HEK293 (cell line): ENCODE data around the gene LRRC8B.

ENCODE experiments used
- CTCF ChIA-PET: fragments of 350-600 bp; formaldehyde crosslinking; extraction: SDS; loops from one replicate; lab custom pipeline; 2021; ENCODE audit warnings: antibody characterized with exemption; lab: Yijun Ruan, JAX
- POLR2A ChIA-PET: fragments of 300-600 bp; formaldehyde crosslinking; extraction: SDS; loops from one replicate; lab custom pipeline; 2020; ENCODE audit warnings: antibody characterized with exemption, inconsistent platforms; lab: Yijun Ruan, JAX
- H3K27ac ChIP-seq: fragments of 200-500 bp; sonication (Bioruptor generic); 2 replicates; pipeline ENCODE4 v1.5.1; 2014; ENCODE audit warnings: low read depth, low read length, control low read depth, inconsistent platforms; ENCODE audit errors: extremely low read depth
- H3K36me3 ChIP-seq, 2 experiments: fragments of 200-500 bp in 1 of 2; sonication (Bioruptor generic) in 1 of 2; 1 replicate in 1 of 2; 2 replicates in 1 of 2; pipeline ENCODE4 v1.5.1; 2014 to 2017; ENCODE audit warnings: inconsistent platforms in 2 of 2, low read length in 2 of 2; ENCODE audit not compliant: control insufficient read depth in 2 of 2, insufficient read depth in 1 of 2
- H3K4me1 ChIP-seq: fragments of 200-500 bp; sonication (Bioruptor generic); 2 replicates; pipeline ENCODE4 v1.5.1; 2014; ENCODE audit warnings: mild to moderate bottlenecking, low read length, inconsistent platforms; ENCODE audit not compliant: control insufficient read depth, insufficient read depth
- H3K4me3 ChIP-seq: 2 replicates; pipeline ENCODE4 v1.5.1; 2011; ENCODE audit warnings: low read depth, mild to moderate bottlenecking, control low read depth, low read length, moderate library complexity
- H3K9me3 ChIP-seq: fragments of 200-500 bp; sonication (Bioruptor generic); 2 replicates; pipeline ENCODE4 v1.5.1; 2014; ENCODE audit warnings: low read depth, low read length, inconsistent platforms; ENCODE audit not compliant: control insufficient read depth, insufficient read depth
- ATF2 ChIP-seq: fragments of 450-650 bp; formaldehyde crosslinking; IDR thresholded peaks from 2 replicates; pipeline ENCODE4 v1.5.1; 2016; ENCODE audit warnings: missing biosample characterization, missing genetic modification characterization, low read depth
- GLI2 ChIP-seq: fragments of 450-650 bp; formaldehyde crosslinking; IDR thresholded peaks from 2 replicates; pipeline ENCODE4; 2017; ENCODE audit warnings: missing biosample characterization, missing genetic modification characterization, low read depth, borderline replicate concordance
- SCRT1 ChIP-seq: fragments of 450-650 bp; formaldehyde crosslinking; IDR thresholded peaks from 2 replicates; pipeline ENCODE4 v1.5.1; 2016; ENCODE audit warnings: missing biosample characterization, missing genetic modification characterization, borderline replicate concordance
- WT1 ChIP-seq: fragments of 450-650 bp; formaldehyde crosslinking; IDR thresholded peaks from 2 replicates; pipeline ENCODE4 v1.5.1; 2016; ENCODE audit warnings: missing biosample characterization, missing genetic modification characterization
- ZBTB1 ChIP-seq: fragments of 450-650 bp; formaldehyde crosslinking; IDR thresholded peaks from 2 replicates; pipeline ENCODE4 v1.5.1; 2016; ENCODE audit warnings: missing biosample characterization, missing genetic modification characterization
- ZBTB20 ChIP-seq: fragments of 450-650 bp; formaldehyde crosslinking; IDR thresholded peaks from 2 replicates; pipeline ENCODE4 v1.5.1; 2016; ENCODE audit warnings: missing biosample characterization, missing genetic modification characterization
- ZBTB21 ChIP-seq: fragments of 450-650 bp; formaldehyde crosslinking; IDR thresholded peaks from 2 replicates; pipeline ENCODE4 v1.5.1; 2017; ENCODE audit warnings: missing biosample characterization, missing genetic modification characterization
- ZFP3 ChIP-seq: fragments of 450-650 bp; formaldehyde crosslinking; IDR thresholded peaks from 2 replicates; pipeline ENCODE4 v1.5.1; 2016; ENCODE audit warnings: low read depth, missing biosample characterization, missing genetic modification characterization
- ZFP41 ChIP-seq: fragments of 450-650 bp; formaldehyde crosslinking; IDR thresholded peaks from 2 replicates; pipeline ENCODE4 v1.5.1; 2016; ENCODE audit warnings: missing biosample characterization, missing genetic modification characterization, borderline replicate concordance
- ZNF2 ChIP-seq: fragments of 450-650 bp; formaldehyde crosslinking; IDR thresholded peaks from 2 replicates; pipeline ENCODE4 v1.5.1; 2016; ENCODE audit warnings: missing biosample characterization, missing genetic modification characterization
- ZNF292 ChIP-seq: fragments of 450-650 bp; formaldehyde crosslinking; IDR thresholded peaks from 2 replicates; pipeline ENCODE4 v1.5.1; 2016; ENCODE audit warnings: low read depth, missing biosample characterization, missing genetic modification characterization, borderline replicate concordance
- ZNF311 ChIP-seq: fragments of 450-650 bp; formaldehyde crosslinking; IDR thresholded peaks from 2 replicates; pipeline ENCODE4 v1.5.1; 2017; ENCODE audit warnings: missing biosample characterization, missing genetic modification characterization, borderline replicate concordance
- ZNF341 ChIP-seq: fragments of 450-650 bp; formaldehyde crosslinking; IDR thresholded peaks from 2 replicates; pipeline ENCODE4; 2016; ENCODE audit warnings: low read depth, missing biosample characterization, missing genetic modification characterization
- ZNF404 ChIP-seq: fragments of 450-650 bp; formaldehyde crosslinking; IDR thresholded peaks from 2 replicates; pipeline ENCODE4 v1.5.1; 2017; ENCODE audit warnings: missing biosample characterization, missing genetic modification characterization
- ZNF544 ChIP-seq: fragments of 450-650 bp; formaldehyde crosslinking; IDR thresholded peaks from 2 replicates; pipeline ENCODE4 v1.5.0; 2017; ENCODE audit warnings: missing biosample characterization, missing genetic modification characterization
- ZNF558 ChIP-seq: fragments of 450-650 bp; formaldehyde crosslinking; IDR thresholded peaks from 2 replicates; pipeline ENCODE4 v1.5.1; 2016; ENCODE audit warnings: missing biosample characterization, missing genetic modification characterization
- ZNF585B ChIP-seq: fragments of 450-650 bp; formaldehyde crosslinking; IDR thresholded peaks from 2 replicates; pipeline ENCODE4 v1.5.1; 2016; ENCODE audit warnings: missing biosample characterization, missing genetic modification characterization
- ZNF707 ChIP-seq: fragments of 450-650 bp; formaldehyde crosslinking; IDR thresholded peaks from 2 replicates; pipeline ENCODE4 v1.5.1; 2016; ENCODE audit warnings: missing biosample characterization, missing genetic modification characterization
- ZNF747 ChIP-seq: fragments of 450-650 bp; formaldehyde crosslinking; IDR thresholded peaks from 2 replicates; pipeline ENCODE4 v1.5.1; 2016; ENCODE audit warnings: missing biosample characterization, missing genetic modification characterization
- ZNF768 ChIP-seq: fragments of 450-650 bp; formaldehyde crosslinking; IDR thresholded peaks from 2 replicates; pipeline ENCODE4 v1.5.1; 2018; ENCODE audit warnings: missing biosample characterization, mild to moderate bottlenecking, missing genetic modification characterization
- ZNF830 ChIP-seq: fragments of 450-650 bp; IDR thresholded peaks from 2 replicates; pipeline ENCODE4 v1.5.0; 2018; ENCODE audit warnings: missing biosample characterization, missing genetic modification characterization, low read depth, mild to moderate bottlenecking, moderate library complexity
- TF ChIP-seq, protein P1 (sequence below): fragments of 450-650 bp; formaldehyde crosslinking; IDR thresholded peaks from 2 replicates; pipeline ENCODE4 v1.5.1; 2016; ENCODE audit warnings: missing biosample characterization, missing genetic modification characterization
- TF ChIP-seq, protein P2 (sequence below): fragments of 450-650 bp; formaldehyde crosslinking; conservative IDR thresholded peaks from 2 replicates; pipeline ENCODE4 v1.5.1; 2016; ENCODE audit warnings: low read depth, missing biosample characterization, missing genetic modification characterization
- TF ChIP-seq, protein P3 (sequence below): fragments of 450-650 bp; IDR thresholded peaks from 2 replicates; pipeline ENCODE4 v1.5.1; 2018; ENCODE audit warnings: missing biosample characterization, mild to moderate bottlenecking, missing genetic modification characterization

LRRC8B gene

DNA sequence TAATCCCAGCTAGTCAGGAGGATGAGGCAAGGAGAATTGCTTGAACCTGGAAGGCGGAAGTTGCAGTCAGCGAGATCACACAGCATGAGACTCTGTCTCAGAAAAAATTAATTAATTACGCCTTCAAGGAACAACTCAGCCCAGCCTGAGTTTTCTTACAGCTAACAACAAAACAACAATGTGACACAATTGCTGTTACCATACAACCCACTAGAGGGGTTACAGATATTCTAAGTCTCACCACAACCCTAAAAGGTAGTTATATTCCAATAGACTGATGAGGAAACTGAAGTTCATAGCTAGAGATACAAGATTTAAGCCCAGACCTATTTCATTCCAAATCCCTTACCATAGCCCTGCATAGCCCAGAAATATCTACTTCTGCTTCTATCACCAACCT, 105.4 kb downstream of the LRRC8B start:
- no peaks in the 10 kb centered on the region for H3K9me3 ChIP-seq
- peaks cover 3% of the 10 kb centered on the region for H3K4me1 ChIP-seq
- ChIA-PET CTCF (interaction anchor here (0.6 to 4.7 kb wide), 4 partner anchors 16 to 147 kb away, joined by 3 to 33 read pairs (median 6); no protein-coding TSS in a partner anchor), POLR2A (no interaction called here)
- no peaks in the 10 kb centered on the region for H3K36me3 ChIP-seq
- no peak overlapping the region for H3K27ac ChIP-seq
- H3K4me3 ChIP-seq, result no peak overlapping the region
- TF ChIP-seq ZNF768 (no peak), ZFP3 (tag by site-specific recombination) (no peak), ZNF830 (tag by site-specific recombination) (no peak), WT1 (tag by site-specific recombination) (no peak), ZFP41 (tag by site-specific recombination) (no peak), SCRT1 (tag by site-specific recombination) (no peak)

GRCh38 chr1:89631816-89632656, 107.4 kb downstream of the LRRC8B start:
- peak overlapping the region; percentile 56; the same call in 1 of the 2 replicates for H3K27ac ChIP-seq
- peak overlapping the region; percentile 91 for H3K4me3 ChIP-seq
- POLR2A ChIA-PET, result interaction anchor here (0.8 to 1.1 kb wide), 2 partner anchors 131 kb away, joined by 4 read pairs; no protein-coding TSS in a partner anchor
- no peaks in the 10 kb centered on the region for H3K9me3 ChIP-seq
- H3K4me1 ChIP-seq, result peaks cover 6% of the 10 kb centered on the region
- no peaks in the 10 kb centered on the region for H3K36me3 ChIP-seq
- CTCF ChIA-PET, result interaction anchor here (0.5 to 4.7 kb wide), 10 partner anchors 14 to 1074 kb away, joined by 3 to 33 read pairs (median 4); no protein-coding TSS in a partner anchor
- TF ChIP-seq ZNF292 (tag by site-specific recombination), result no peak
- TF ChIP-seq ZNF544 (tag by site-specific recombination), result no peak
- no peak for TF ChIP-seq ZBTB21 (tag by site-specific recombination)
- TF ChIP-seq, protein P1, sequence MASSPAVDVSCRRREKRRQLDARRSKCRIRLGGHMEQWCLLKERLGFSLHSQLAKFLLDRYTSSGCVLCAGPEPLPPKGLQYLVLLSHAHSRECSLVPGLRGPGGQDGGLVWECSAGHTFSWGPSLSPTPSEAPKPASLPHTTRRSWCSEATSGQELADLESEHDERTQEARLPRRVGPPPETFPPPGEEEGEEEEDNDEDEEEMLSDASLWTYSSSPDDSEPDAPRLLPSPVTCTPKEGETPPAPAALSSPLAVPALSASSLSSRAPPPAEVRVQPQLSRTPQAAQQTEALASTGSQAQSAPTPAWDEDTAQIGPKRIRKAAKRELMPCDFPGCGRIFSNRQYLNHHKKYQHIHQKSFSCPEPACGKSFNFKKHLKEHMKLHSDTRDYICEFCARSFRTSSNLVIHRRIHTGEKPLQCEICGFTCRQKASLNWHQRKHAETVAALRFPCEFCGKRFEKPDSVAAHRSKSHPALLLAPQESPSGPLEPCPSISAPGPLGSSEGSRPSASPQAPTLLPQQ (tag by site-specific recombination), result no peak
- peak; percentile 89; the same call in 1 of the 2 replicates for TF ChIP-seq ZBTB20 (tag by site-specific recombination)
- TF ChIP-seq ZNF341 (tag by site-specific recombination), result peak; percentile 95; the same call in 1 of the 2 replicates
- TF ChIP-seq ZNF404, result no peak
- TF ChIP-seq ZBTB1, result no peak
- no peak for TF ChIP-seq ZNF747 (tag by site-specific recombination)
- TF ChIP-seq GLI2 (tag by site-specific recombination), result no peak
- no peak for TF ChIP-seq ZNF707 (tag by site-specific recombination)
- no peak for TF ChIP-seq ZNF585B (tag by site-specific recombination)
- TF ChIP-seq, protein P2, sequence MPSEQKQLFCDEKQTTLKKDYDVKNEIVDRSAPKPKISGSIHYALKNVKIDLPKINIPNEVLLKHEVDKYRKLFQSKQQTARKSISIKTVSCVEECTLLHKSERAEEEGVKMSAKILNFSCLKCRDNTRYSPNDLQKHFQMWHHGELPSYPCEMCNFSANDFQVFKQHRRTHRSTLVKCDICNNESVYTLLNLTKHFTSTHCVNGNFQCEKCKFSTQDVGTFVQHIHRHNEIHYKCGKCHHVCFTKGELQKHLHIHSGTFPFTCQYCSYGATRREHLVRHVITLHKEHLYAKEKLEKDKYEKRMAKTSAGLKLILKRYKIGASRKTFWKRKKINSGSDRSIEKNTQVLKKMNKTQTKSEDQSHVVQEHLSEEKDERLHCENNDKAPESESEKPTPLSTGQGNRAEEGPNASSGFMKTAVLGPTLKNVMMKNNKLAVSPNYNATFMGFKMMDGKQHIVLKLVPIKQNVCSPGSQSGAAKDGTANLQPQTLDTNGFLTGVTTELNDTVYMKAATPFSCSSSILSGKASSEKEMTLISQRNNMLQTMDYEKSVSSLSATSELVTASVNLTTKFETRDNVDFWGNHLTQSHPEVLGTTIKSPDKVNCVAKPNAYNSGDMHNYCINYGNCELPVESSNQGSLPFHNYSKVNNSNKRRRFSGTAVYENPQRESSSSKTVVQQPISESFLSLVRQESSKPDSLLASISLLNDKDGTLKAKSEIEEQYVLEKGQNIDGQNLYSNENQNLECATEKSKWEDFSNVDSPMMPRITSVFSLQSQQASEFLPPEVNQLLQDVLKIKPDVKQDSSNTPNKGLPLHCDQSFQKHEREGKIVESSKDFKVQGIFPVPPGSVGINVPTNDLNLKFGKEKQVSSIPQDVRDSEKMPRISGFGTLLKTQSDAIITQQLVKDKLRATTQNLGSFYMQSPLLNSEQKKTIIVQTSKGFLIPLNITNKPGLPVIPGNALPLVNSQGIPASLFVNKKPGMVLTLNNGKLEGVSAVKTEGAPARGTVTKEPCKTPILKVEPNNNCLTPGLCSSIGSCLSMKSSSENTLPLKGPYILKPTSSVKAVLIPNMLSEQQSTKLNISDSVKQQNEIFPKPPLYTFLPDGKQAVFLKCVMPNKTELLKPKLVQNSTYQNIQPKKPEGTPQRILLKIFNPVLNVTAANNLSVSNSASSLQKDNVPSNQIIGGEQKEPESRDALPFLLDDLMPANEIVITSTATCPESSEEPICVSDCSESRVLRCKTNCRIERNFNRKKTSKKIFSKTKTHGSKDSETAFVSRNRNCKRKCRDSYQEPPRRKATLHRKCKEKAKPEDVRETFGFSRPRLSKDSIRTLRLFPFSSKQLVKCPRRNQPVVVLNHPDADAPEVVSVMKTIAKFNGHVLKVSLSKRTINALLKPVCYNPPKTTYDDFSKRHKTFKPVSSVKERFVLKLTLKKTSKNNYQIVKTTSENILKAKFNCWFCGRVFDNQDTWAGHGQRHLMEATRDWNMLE (tag by site-specific recombination), result no peak
- TF ChIP-seq, protein P3, sequence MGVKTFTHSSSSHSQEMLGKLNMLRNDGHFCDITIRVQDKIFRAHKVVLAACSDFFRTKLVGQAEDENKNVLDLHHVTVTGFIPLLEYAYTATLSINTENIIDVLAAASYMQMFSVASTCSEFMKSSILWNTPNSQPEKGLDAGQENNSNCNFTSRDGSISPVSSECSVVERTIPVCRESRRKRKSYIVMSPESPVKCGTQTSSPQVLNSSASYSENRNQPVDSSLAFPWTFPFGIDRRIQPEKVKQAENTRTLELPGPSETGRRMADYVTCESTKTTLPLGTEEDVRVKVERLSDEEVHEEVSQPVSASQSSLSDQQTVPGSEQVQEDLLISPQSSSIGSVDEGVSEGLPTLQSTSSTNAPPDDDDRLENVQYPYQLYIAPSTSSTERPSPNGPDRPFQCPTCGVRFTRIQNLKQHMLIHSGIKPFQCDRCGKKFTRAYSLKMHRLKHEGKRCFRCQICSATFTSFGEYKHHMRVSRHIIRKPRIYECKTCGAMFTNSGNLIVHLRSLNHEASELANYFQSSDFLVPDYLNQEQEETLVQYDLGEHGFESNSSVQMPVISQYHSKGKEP (tag by site-specific recombination), result no peak
- no peak for TF ChIP-seq ZNF311
- TF ChIP-seq SCRT1 (tag by site-specific recombination), result peak; percentile 91
- TF ChIP-seq ZNF558 (tag by site-specific recombination), result no peak
- TF ChIP-seq ATF2 (tag by site-specific recombination), result no peak
- peak; percentile 67; the same call in 1 of the 2 replicates for TF ChIP-seq ZNF2 (tag by site-specific recombination)
